SK-N-SH (cell line): ENCODE results near the gene CPED1. TPM values are rescaled to one million over a fixed set of nuclear protein-coding genes. Genes with fewer than 3 reads are reported as not detected.

Experiments used
- CTCF ChIA-PET: fragments of 300-600, 350-600 bp; formaldehyde crosslinking; extraction: SDS; loops from one replicate; lab custom pipeline; 2021; lab: Yijun Ruan, JAX
- POLR2A ChIA-PET: fragments of 350-600 bp; sonication (Branson Sonifier 250); formaldehyde crosslinking; extraction: SDS; loops from one replicate; lab custom pipeline; 2020; ENCODE audit warnings: antibody characterized with exemption, inconsistent platforms; lab: Yijun Ruan, JAX
- DNase-seq: peaks from one replicate; pipeline ENCODE4 v3.0.0; 2012
- H2AFZ ChIP-seq: fragments of 200-600 bp; sonication (generic); 2 replicates; pipeline ENCODE4 v1.8.1; 2016; ENCODE audit warnings: antibody characterized with exemption, mild to moderate bottlenecking, low read depth
- H3F3A ChIP-seq: fragments of 200-600 bp; sonication (generic); replicated peaks from 2 replicates; pipeline ENCODE3; 2016; ENCODE audit warnings: antibody characterized with exemption, mild to moderate bottlenecking; ENCODE audit not compliant: insufficient read depth
- H3K27ac ChIP-seq, 2 experiments: fragments of 200-500 bp in 1 of 2; fragments of 200-600 bp in 1 of 2; sonication (Bioruptor generic) in 1 of 2; sonication (generic), shearing (Covaris generic) in 1 of 2; 2 replicates each; pipeline versions ENCODE4 v1.5.1 to v1.6.1; 2014 to 2016; ENCODE audit warnings: low read depth in 2 of 2, inconsistent platforms in 1 of 2, low read length in 1 of 2, mild to moderate bottlenecking in 1 of 2, mixed read lengths in 1 of 2
- H3K27me3 ChIP-seq: fragments of 200-600 bp; sonication (generic), shearing (Covaris generic); 2 replicates; pipeline ENCODE4 v1.6.1; 2016; ENCODE audit warnings: mixed run types; ENCODE audit not compliant: insufficient read depth
- H3K36me3 ChIP-seq, 2 experiments: fragments of 200-500 bp in 1 of 2; fragments of 200-600 bp in 1 of 2; sonication (Bioruptor generic) in 1 of 2; sonication (generic) in 1 of 2; replicated peaks in 1 of 2; 2 replicates each; pipeline versions ENCODE3 to v1.5.1; 2014 to 2016; ENCODE audit warnings: low read length in 1 of 2, mild to moderate bottlenecking in 1 of 2; ENCODE audit not compliant: insufficient read depth in 2 of 2, control insufficient read depth in 1 of 2
- H3K4me1 ChIP-seq, 2 experiments: fragments of 200-500 bp in 1 of 2; fragments of 200-600 bp in 1 of 2; sonication (Bioruptor generic) in 1 of 2; sonication (generic), shearing (Covaris generic) in 1 of 2; 2 replicates each; pipeline versions ENCODE4 v1.5.1 to v1.6.1; 2014 to 2016; ENCODE audit warnings: low read depth in 1 of 2, low read length in 1 of 2, mixed run types in 1 of 2; ENCODE audit not compliant: insufficient read depth in 2 of 2, control insufficient read depth in 1 of 2
- H3K4me2 ChIP-seq: fragments of 200-600 bp; sonication (generic), shearing (Covaris generic); 2 replicates; pipeline ENCODE4 v1.6.1; 2017; ENCODE audit warnings: mixed run types
- H3K4me3 ChIP-seq, 2 experiments: fragments of 200-500 bp in 1 of 2; fragments of 200-600 bp in 1 of 2; sonication (Bioruptor generic) in 1 of 2; sonication (generic), shearing (Covaris generic) in 1 of 2; 2 replicates each; pipeline versions ENCODE4 v1.5.1 to v1.8.1; 2014 to 2016; ENCODE audit warnings: low read depth in 2 of 2, inconsistent platforms in 1 of 2, low read length in 1 of 2, mild to moderate bottlenecking in 1 of 2, mixed read lengths in 1 of 2, moderate library complexity in 1 of 2
- H3K79me2 ChIP-seq: fragments of 200-600 bp; sonication (generic); 2 replicates; pipeline ENCODE4 v1.8.1; 2017; ENCODE audit warnings: mild to moderate bottlenecking; ENCODE audit not compliant: insufficient read depth
- H3K9ac ChIP-seq: fragments of 200-600 bp; sonication (generic); 2 replicates; pipeline ENCODE4 v1.6.1; 2017; ENCODE audit warnings: mixed run types
- H3K9me2 ChIP-seq: fragments of 200-600 bp; sonication (generic); 2 replicates; pipeline ENCODE4 v1.6.1; 2017; ENCODE audit warnings: mixed run types
- H3K9me3 ChIP-seq: fragments of 200-600 bp; sonication (generic); 2 replicates; pipeline ENCODE4 v1.6.1; 2017; ENCODE audit warnings: mixed run types, mild to moderate bottlenecking, moderate library complexity
- H4K20me1 ChIP-seq: fragments of 200-600 bp; sonication (generic); 2 replicates; pipeline ENCODE4 v1.6.1; 2017; ENCODE audit warnings: mild to moderate bottlenecking, mixed run types; ENCODE audit not compliant: insufficient read depth
- EP300 ChIP-seq, 2 experiments: IDR thresholded peaks; 2 replicates each; pipeline versions ENCODE4 v1.4.0 to v1.6.1; 2012; ENCODE audit warnings: borderline replicate concordance in 1 of 2, low read depth in 1 of 2, low read length in 1 of 2
- EZH2phosphoT487 ChIP-seq: fragments of 200-600 bp; sonication (generic); IDR thresholded peaks from 2 replicates; pipeline ENCODE4 v1.6.1; 2017; ENCODE audit warnings: low read depth, mixed run types, mild to moderate bottlenecking, antibody characterized with exemption, moderate library complexity, borderline replicate concordance
- FOXM1 ChIP-seq: IDR thresholded peaks from 2 replicates; pipeline ENCODE4 v1.4.0; 2012; ENCODE audit warnings: low read depth, mild to moderate bottlenecking
- GATA2 ChIP-seq: sonication (generic); formaldehyde crosslinking; IDR thresholded peaks from 2 replicates; pipeline ENCODE4 v1.5.0; 2020; ENCODE audit warnings: mild to moderate bottlenecking, missing genetic modification reagents
- IRF3 ChIP-seq: fragments of 150-350 bp; IDR thresholded peaks from 2 replicates; pipeline ENCODE4 v1.6.1; 2016; ENCODE audit warnings: mild to moderate bottlenecking, low read depth, low read length
- PBX3 ChIP-seq: IDR thresholded peaks from 2 replicates; pipeline ENCODE4; 2012
- POLR2AphosphoS5 ChIP-seq: IDR thresholded peaks from 2 replicates; pipeline ENCODE4 v1.6.1; 2012; ENCODE audit warnings: low read depth, low read length
- RAD21 ChIP-seq: IDR thresholded peaks from 2 replicates; pipeline ENCODE4 v1.6.1; 2012; ENCODE audit warnings: mild to moderate bottlenecking, low read length
- RCOR1 ChIP-seq: fragments of 150-350 bp; IDR thresholded peaks from 2 replicates; pipeline ENCODE4 v1.6.1; 2017; ENCODE audit warnings: antibody characterized with exemption, low read length
- REST ChIP-seq: IDR thresholded peaks from 2 replicates; pipeline ENCODE4 v1.6.1; 2012; ENCODE audit warnings: mild to moderate bottlenecking, low read depth, low read length, moderate library complexity
- RXRA ChIP-seq: IDR thresholded peaks from 2 replicates; pipeline ENCODE4 v1.4.0; 2012; ENCODE audit warnings: low read depth, mild to moderate bottlenecking, borderline replicate concordance
- SMC3 ChIP-seq: IDR thresholded peaks from 2 replicates; pipeline ENCODE4 v1.6.1; 2012; ENCODE audit warnings: low read depth, low read length, improper control_type of control experiment
- TCF12 ChIP-seq: IDR thresholded peaks from 2 replicates; pipeline ENCODE4 v1.4.0; 2012
- USF2 ChIP-seq: fragments of 150-350 bp; IDR thresholded peaks from 2 replicates; pipeline ENCODE4 v1.6.1; 2017; ENCODE audit warnings: antibody characterized with exemption, low read length, low read depth, borderline replicate concordance
- ZBTB33 ChIP-seq: IDR thresholded peaks from 2 replicates; pipeline ENCODE4 v1.4.0; 2012; ENCODE audit warnings: low read depth, borderline replicate concordance
- WGBS: methylation state at CpG from one replicate; pipeline ENCODE4 v1.1.6; 2017; ENCODE audit warnings: low lambda C conversion rate; 5-methylcytosine and 5-hydroxymethylcytosine counted together
- polyA plus RNA-seq, 3 experiments: library from polyadenylated mRNA; depleted of rRNA; stranded (reverse); fragments of >200 nt; gene quantifications; 2 replicates each; pipeline ENCODE4 v1.2.3, GENCODE V29; 2012

The CPED1 gene
- polyA plus RNA-seq, 1 of the 3 experiments (the other 2 are of a cell fraction) = 4.4 TPM

GRCh38 chr7:121023683-121024511 is 35.4 kb downstream of the CPED1 start:
- WGBS = 29% methylated on average over 8 of the region's 8 CpGs
- H3K36me3 ChIP-seq = no peaks in the 10 kb centered on the region
- peak overlapping the region; percentile 31 to 64; a peak in 3 of 4 replicates for H3K27ac ChIP-seq
- peak overlapping the region; percentile 9; the same call in 1 of the 2 replicates for H3K4me2 ChIP-seq
- ChIA-PET POLR2A (interaction anchor here (0.5 kb wide), 1 partner anchor 74 kb away, joined by 3 read pairs; the partner anchor contains the start of gene ING3), CTCF (interaction anchor here (1.1 to 3.2 kb wide), 2 partner anchors 32 to 36 kb away, joined by 4 to 18 read pairs; partner anchors contain the start of gene CPED1)
- peaks cover 8 to 21% of the 10 kb centered on the region in 2 experiments; a peak in 3 of 4 replicates for H3K4me1 ChIP-seq
- no peaks in the 10 kb centered on the region for H4K20me1 ChIP-seq
- H3K4me3 ChIP-seq = no peak overlapping the region
- 0 out of 2 replicates have a peak, but pooled peaks have one; percentile 36 for TF ChIP-seq TCF12
- peak in 1 of 2 experiments; percentile 41; a peak in 1 of 4 replicates for TF ChIP-seq EP300 (IDR thresholded peaks at IDR 0.05; ENCODE audit: borderline replicate concordance in 1 of 2, low read depth in 1 of 2, low read length in 1 of 2)
- TF ChIP-seq USF2 = no peak
- H3F3A ChIP-seq = peaks cover 20% of the 10 kb centered on the region
- no peaks in the 10 kb centered on the region for H3K9me3 ChIP-seq
- H3K27me3 ChIP-seq = no peaks in the 10 kb centered on the region
- no peak overlapping the region for H3K9ac ChIP-seq
- no peaks in the 10 kb centered on the region for H3K9me2 ChIP-seq
- H3K79me2 ChIP-seq = no peaks in the 10 kb centered on the region
- DNase-seq = no peak
- peak overlapping the region; percentile 73 for H2AFZ ChIP-seq

- H2AFZ ChIP-seq = peak overlapping the region; percentile 73
- no peak for TF ChIP-seq RXRA
- no peak for TF ChIP-seq ZBTB33
- TF ChIP-seq EZH2phosphoT487 = no peak
- TF ChIP-seq POLR2AphosphoS5 = no peak
- no peak for TF ChIP-seq IRF3
- TF ChIP-seq SMC3 = no peak
- no peak for TF ChIP-seq RCOR1
- no peak for TF ChIP-seq RAD21
- no peak for TF ChIP-seq FOXM1
- TF ChIP-seq GATA2 (CRISPR knock-in tag) = no peak
- TF ChIP-seq REST = no peak
- TF ChIP-seq PBX3 = no peak
- no peak overlapping the region for H3K9ac ChIP-seq
- peaks cover 14% of the 10 kb centered on the region for H3F3A ChIP-seq
- H3K27ac ChIP-seq = peak overlapping the region; percentile 31 to 64; a peak in 3 of 4 replicates
- H3K4me1 ChIP-seq = peaks cover 8 to 21% of the 10 kb centered on the region in 2 experiments; a peak in 3 of 4 replicates
- H3K36me3 ChIP-seq = no peaks in the 10 kb centered on the region
- H3K9me3 ChIP-seq = no peaks in the 10 kb centered on the region
- H3K4me3 ChIP-seq = no peak overlapping the region
- no peak for DNase-seq
- peak overlapping the region; percentile 9; the same call in 1 of the 2 replicates for H3K4me2 ChIP-seq
- H4K20me1 ChIP-seq = no peaks in the 10 kb centered on the region
- WGBS = 65% methylated on average over 5 of the region's 5 CpGs
- ChIA-PET POLR2A (interaction anchor here (0.5 kb wide), 1 partner anchor 74 kb away, joined by 3 read pairs; the partner anchor contains the start of gene ING3), CTCF (interaction anchor here (1.1 to 3.2 kb wide), 2 partner anchors 32 to 37 kb away, joined by 4 to 18 read pairs; partner anchors contain the start of gene CPED1)
- no peaks in the 10 kb centered on the region for H3K79me2 ChIP-seq
- H3K9me2 ChIP-seq = no peaks in the 10 kb centered on the region
- no peaks in the 10 kb centered on the region for H3K27me3 ChIP-seq
Observed at GRCh38 chr7:121024611-121025010, 36.1 kb downstream of the CPED1 start.
